ENCODE measurements around the gene TIMP4. TPM values are rescaled to one million over a fixed set of nuclear protein-coding genes. Genes with fewer than 3 reads are reported as not detected.
A peak's percentile ranks its signal among the peaks of the same experiment; 100 is the strongest.

TIMP4 gene
- total and polyA plus RNA-seq, 4 experiments from 2014 or later, result not detected

GRCh38 chr3:12148183-12148940 lies 10.3 kb downstream of the TIMP4 start:
- Mint-ChIP-seq H3K27ac (no peak overlapping the region), H3K27me3 (peaks cover 3 to 6% of the 10 kb centered on the region in 2 donors), H3K4me3 (no peak overlapping the region), H3K36me3 (no peaks in the 10 kb centered on the region), H3K4me1 (no peaks in the 10 kb centered on the region), H3K9me3 (no peaks in the 10 kb centered on the region)
- Histone ChIP-seq H3K27ac (ENCODE audit: low read depth, low read length) (no peak overlapping the region), H3K4me3 (ENCODE audit: low read length in 2 of 2) (no peak overlapping the region), H3K4me1 (ENCODE audit: insufficient read depth, low read length) (no peaks in the 10 kb centered on the region), H3K9me3 (ENCODE audit: control insufficient read depth in 1 of 2, low read length in 2 of 2) (no peaks in the 10 kb centered on the region), H3K36me3 (ENCODE audit: insufficient read depth, low read length) (no peaks in the 10 kb centered on the region), H3K27me3 (ENCODE audit: insufficient read depth, low read length) (no peaks in the 10 kb centered on the region)
- POLR2A ChIA-PET (ENCODE audit: partially characterized antibody), result no interaction called here
- DNase-seq, result no peak
- intact Hi-C loops (cut with micrococcal nuclease), result no loop called here
- CTCF ChIA-PET (ENCODE audit: partially characterized antibody), result no interaction called here

- Mint-ChIP-seq H3K4me1 (no peaks in the 10 kb centered on the region), H3K27ac (no peak overlapping the region), H3K27me3 (peaks cover 3 to 4% of the 10 kb centered on the region in 2 donors), H3K4me3 (no peak overlapping the region), H3K9me3 (no peaks in the 10 kb centered on the region), H3K36me3 (no peaks in the 10 kb centered on the region)
- Histone ChIP-seq H3K27ac (ENCODE audit: low read depth, low read length) (no peak overlapping the region), H3K27me3 (ENCODE audit: insufficient read depth, low read length) (no peaks in the 10 kb centered on the region), H3K9me3 (ENCODE audit: control insufficient read depth in 1 of 2, low read length in 2 of 2) (no peaks in the 10 kb centered on the region), H3K4me1 (ENCODE audit: insufficient read depth, low read length) (no peaks in the 10 kb centered on the region), H3K4me3 (ENCODE audit: low read length in 2 of 2) (no peak overlapping the region), H3K36me3 (ENCODE audit: insufficient read depth, low read length) (no peaks in the 10 kb centered on the region)
- ChIA-PET POLR2A (ENCODE audit: partially characterized antibody) (no interaction called here), CTCF (ENCODE audit: partially characterized antibody) (interaction anchor here (1.0 kb wide), 1 partner anchor 8 kb away, joined by 3 read pairs; no protein-coding TSS in a partner anchor)
- DNase-seq, result no peak
- intact Hi-C loops (cut with micrococcal nuclease), result no loop called here
These were observed 11.5 kb downstream of the TIMP4 start for GRCh38 chr3:12147049-12147780.

- no peak overlapping the region for H3K4me3 ChIP-seq (ENCODE audit: low read length in 2 of 2)
- no peaks in the 10 kb centered on the region for H3K9me3 Mint-ChIP-seq
- no peaks in the 10 kb centered on the region for H3K36me3 Mint-ChIP-seq
- H3K9me3 ChIP-seq (ENCODE audit: control insufficient read depth in 1 of 2, low read length in 2 of 2), result no peaks in the 10 kb centered on the region
- intact Hi-C loops (cut with micrococcal nuclease), result no loop called here
- CTCF ChIA-PET (ENCODE audit: partially characterized antibody), result interaction anchor here (2.2 kb wide), 1 partner anchor 9 kb away, joined by 10 read pairs; no protein-coding TSS in a partner anchor
- H3K4me1 Mint-ChIP-seq, result no peaks in the 10 kb centered on the region
- H3K4me1 ChIP-seq (ENCODE audit: insufficient read depth, low read length), result no peaks in the 10 kb centered on the region
- DNase-seq, result no peak
- no peak overlapping the region for H3K4me3 Mint-ChIP-seq
- H3K27me3 ChIP-seq (ENCODE audit: insufficient read depth, low read length), result no peaks in the 10 kb centered on the region
- H3K27ac Mint-ChIP-seq, result no peak overlapping the region
- POLR2A ChIA-PET (ENCODE audit: partially characterized antibody), result no interaction called here
- H3K27ac ChIP-seq (ENCODE audit: low read depth, low read length), result no peak overlapping the region
- no peaks in the 10 kb centered on the region for H3K36me3 ChIP-seq (ENCODE audit: insufficient read depth, low read length)
- H3K27me3 Mint-ChIP-seq, result peaks cover 0 to 4% of the 10 kb centered on the region in 2 donors
These were observed 14.7 kb downstream of the TIMP4 start for GRCh38 chr3:12143949-12144504.

GRCh38 chr3:12142476-12142875 lies 16.2 kb downstream of the TIMP4 start:
- ChIA-PET POLR2A (ENCODE audit: partially characterized antibody) (no interaction called here), CTCF (ENCODE audit: partially characterized antibody) (interaction anchor here (1.3 kb wide), 1 partner anchor 337 kb away, joined by 5 read pairs; no protein-coding TSS in a partner anchor)
- peaks cover 0 to 2% (median 0%) of the 10 kb centered on the region in 4 donors for H3K4me1 Mint-ChIP-seq
- Histone ChIP-seq H3K9me3 (ENCODE audit: control insufficient read depth in 1 of 2, low read length in 2 of 2) (no peaks in the 10 kb centered on the region), H3K4me1 (ENCODE audit: insufficient read depth, low read length) (no peaks in the 10 kb centered on the region), H3K27ac (ENCODE audit: low read depth, low read length) (no peak overlapping the region), H3K36me3 (ENCODE audit: insufficient read depth, low read length) (no peaks in the 10 kb centered on the region), H3K4me3 (ENCODE audit: low read length in 2 of 2) (no peak overlapping the region), H3K27me3 (ENCODE audit: insufficient read depth, low read length) (no peaks in the 10 kb centered on the region)
- H3K4me3 Mint-ChIP-seq, result no peak overlapping the region
- intact Hi-C loops (cut with micrococcal nuclease), result no loop called here
- H3K9me3 Mint-ChIP-seq, result no peaks in the 10 kb centered on the region
- no peak for DNase-seq
- no peaks in the 10 kb centered on the region for H3K36me3 Mint-ChIP-seq
- H3K27me3 Mint-ChIP-seq, result no peaks in the 10 kb centered on the region
- no peak overlapping the region for H3K27ac Mint-ChIP-seq

DNA sequence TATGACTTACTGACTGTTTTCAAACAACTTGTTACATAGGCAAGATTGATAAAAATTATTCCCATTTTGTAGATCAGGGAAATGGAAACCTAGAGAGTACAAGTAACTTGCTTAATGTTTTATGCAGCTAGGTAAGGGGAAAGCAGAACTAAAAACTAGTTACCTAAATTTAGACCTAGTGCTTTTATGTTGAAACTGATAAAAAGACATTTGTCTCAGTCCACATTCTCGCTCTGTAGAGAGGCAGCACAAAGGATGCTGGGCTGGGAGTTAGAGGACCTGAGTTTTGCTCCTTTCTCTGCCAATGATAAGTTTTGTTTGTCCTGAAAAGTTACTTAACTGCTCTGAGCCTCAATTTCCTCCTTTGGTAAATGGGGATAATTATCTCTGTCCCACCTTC lies 17.4 kb downstream of the TIMP4 start:
- H3K4me3 ChIP-seq (ENCODE audit: low read length in 2 of 2), result no peak overlapping the region
- no peak overlapping the region for H3K27ac Mint-ChIP-seq
- ChIA-PET CTCF (ENCODE audit: partially characterized antibody) (interaction anchor here (1.3 kb wide), 1 partner anchor 338 kb away, joined by 5 read pairs; no protein-coding TSS in a partner anchor), POLR2A (ENCODE audit: partially characterized antibody) (no interaction called here)
- H3K4me3 Mint-ChIP-seq, result no peak overlapping the region
- no peaks in the 10 kb centered on the region for H3K27me3 ChIP-seq (ENCODE audit: insufficient read depth, low read length)
- no peaks in the 10 kb centered on the region for H3K9me3 ChIP-seq (ENCODE audit: control insufficient read depth in 1 of 2, low read length in 2 of 2)
- H3K27me3 Mint-ChIP-seq, result no peaks in the 10 kb centered on the region
- H3K9me3 Mint-ChIP-seq, result no peaks in the 10 kb centered on the region
- H3K36me3 Mint-ChIP-seq, result no peaks in the 10 kb centered on the region
- DNase-seq, result no peak
- no peak overlapping the region for H3K27ac ChIP-seq (ENCODE audit: low read depth, low read length)
- no peaks in the 10 kb centered on the region for H3K36me3 ChIP-seq (ENCODE audit: insufficient read depth, low read length)
- intact Hi-C loops (cut with micrococcal nuclease), result no loop called here
- no peaks in the 10 kb centered on the region for H3K4me1 ChIP-seq (ENCODE audit: insufficient read depth, low read length)
- H3K4me1 Mint-ChIP-seq, result peaks cover 0 to 2% (median 0%) of the 10 kb centered on the region in 4 donors

DNA sequence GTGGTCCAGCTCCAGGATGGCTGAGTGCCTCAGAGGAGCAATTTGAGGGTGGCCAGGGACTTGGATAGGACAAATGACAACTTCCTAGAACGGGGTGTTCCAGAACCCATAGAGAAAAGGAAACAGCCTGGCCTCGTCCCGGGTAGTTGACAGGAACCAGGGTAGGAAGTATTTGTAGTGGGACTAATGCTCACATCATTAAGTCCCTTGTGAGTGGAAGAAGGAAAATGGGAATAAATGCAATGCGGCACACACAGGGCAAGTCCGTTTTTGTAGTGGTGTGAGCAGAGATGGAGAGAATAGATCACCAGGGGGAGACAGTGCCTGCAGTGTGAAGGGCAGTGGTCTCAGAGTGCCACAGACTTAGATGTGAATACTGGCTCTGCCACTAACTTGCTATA lies 19.6 kb downstream of the TIMP4 start:
- no peak for DNase-seq
- intact Hi-C loops (cut with micrococcal nuclease), result loop anchor here (5.0 kb wide), 1 partner anchor 753 kb away; no protein-coding TSS in a partner anchor
- H3K27me3 Mint-ChIP-seq, result no peaks in the 10 kb centered on the region
- no peaks in the 10 kb centered on the region for H3K4me1 ChIP-seq (ENCODE audit: insufficient read depth, low read length)
- peaks cover 0 to 2% (median 0%) of the 10 kb centered on the region in 4 donors for H3K4me1 Mint-ChIP-seq
- no peaks in the 10 kb centered on the region for H3K9me3 ChIP-seq (ENCODE audit: control insufficient read depth in 1 of 2, low read length in 2 of 2)
- no peak overlapping the region for H3K4me3 Mint-ChIP-seq
- no peak overlapping the region for H3K4me3 ChIP-seq (ENCODE audit: low read length in 2 of 2)
- POLR2A ChIA-PET (ENCODE audit: partially characterized antibody), result no interaction called here
- H3K36me3 Mint-ChIP-seq, result no peaks in the 10 kb centered on the region
- CTCF ChIA-PET (ENCODE audit: partially characterized antibody), result interaction anchor here (2.7 kb wide), 1 partner anchor 340 kb away, joined by 24 read pairs; no protein-coding TSS in a partner anchor
- no peak overlapping the region for H3K27ac Mint-ChIP-seq
- no peaks in the 10 kb centered on the region for H3K27me3 ChIP-seq (ENCODE audit: insufficient read depth, low read length)
- H3K36me3 ChIP-seq (ENCODE audit: insufficient read depth, low read length), result no peaks in the 10 kb centered on the region
- no peak overlapping the region for H3K27ac ChIP-seq (ENCODE audit: low read depth, low read length)
- no peaks in the 10 kb centered on the region for H3K9me3 Mint-ChIP-seq

DNA sequence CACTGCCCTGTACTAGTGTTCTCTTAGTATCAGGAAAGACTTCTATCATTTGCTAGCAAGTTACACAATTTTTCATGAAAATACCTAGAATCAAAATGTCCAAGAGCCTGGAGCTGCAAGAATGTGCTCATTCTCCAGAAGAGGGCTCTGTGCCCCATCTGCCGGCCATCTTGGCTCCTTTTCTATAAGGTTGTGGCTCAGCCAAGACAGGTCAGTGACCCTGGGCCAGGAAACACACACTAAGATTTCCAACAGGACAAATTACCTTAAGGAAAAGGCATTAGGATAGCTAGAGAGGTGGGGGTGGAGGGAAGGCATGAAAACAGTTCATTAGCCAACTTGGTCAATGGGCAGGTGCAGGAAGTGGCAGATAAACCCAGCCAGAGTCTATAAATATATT lies 20.7 kb downstream of the TIMP4 start:
- Histone ChIP-seq H3K36me3 (ENCODE audit: insufficient read depth, low read length) (no peaks in the 10 kb centered on the region), H3K4me1 (ENCODE audit: insufficient read depth, low read length) (no peaks in the 10 kb centered on the region), H3K9me3 (ENCODE audit: control insufficient read depth in 1 of 2, low read length in 2 of 2) (no peaks in the 10 kb centered on the region), H3K27me3 (ENCODE audit: insufficient read depth, low read length) (no peaks in the 10 kb centered on the region), H3K4me3 (ENCODE audit: low read length in 2 of 2) (no peak overlapping the region), H3K27ac (ENCODE audit: low read depth, low read length) (no peak overlapping the region)
- Mint-ChIP-seq H3K27me3 (peaks cover 0 to 2% of the 10 kb centered on the region in 2 donors), H3K27ac (peak overlapping the region in 1 of 7 donors; percentile 13), H3K36me3 (no peaks in the 10 kb centered on the region), H3K9me3 (no peaks in the 10 kb centered on the region), H3K4me3 (peak overlapping the region in 1 of 8 donors; percentile 47), H3K4me1 (peaks cover 0 to 2% (median 0%) of the 10 kb centered on the region in 4 donors)
- ChIA-PET POLR2A (ENCODE audit: partially characterized antibody) (no interaction called here), CTCF (ENCODE audit: partially characterized antibody) (interaction anchor here (2.7 kb wide), 1 partner anchor 341 kb away, joined by 24 read pairs; no protein-coding TSS in a partner anchor)
- DNase-seq, result no peak
- intact Hi-C loops (cut with micrococcal nuclease), result loop anchor here (5.0 kb wide), 1 partner anchor 754 kb away; no protein-coding TSS in a partner anchor
